Measurements from ENCODE around the gene PPIL6.
"Not testable (repeated sequence)": the region's sequence is repeated elsewhere in the genome, so short reads cannot be mapped to it uniquely, and the experiment has no call there.

PPIL6 gene

DNA sequence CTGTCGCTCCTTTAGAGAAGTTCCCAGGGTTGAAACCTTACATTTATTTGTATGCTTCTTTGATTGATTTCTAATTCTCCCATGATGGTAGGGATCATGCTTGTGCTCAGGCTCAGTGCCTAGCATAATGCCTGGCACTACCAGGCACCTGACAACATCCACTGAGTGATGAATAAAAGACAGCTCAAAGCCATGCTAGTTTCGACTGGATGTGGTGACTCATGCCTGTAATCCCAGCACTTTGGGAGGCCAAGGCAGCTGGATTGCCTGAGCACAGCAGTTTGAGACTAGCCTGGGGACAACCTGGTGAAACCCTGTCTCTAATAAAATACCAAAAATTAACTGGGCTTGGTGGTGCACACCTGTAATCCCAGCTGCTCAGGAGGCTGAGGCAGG is 46.5 kb downstream of the PPIL6 start:
- DNase-seq: no peak

DNA sequence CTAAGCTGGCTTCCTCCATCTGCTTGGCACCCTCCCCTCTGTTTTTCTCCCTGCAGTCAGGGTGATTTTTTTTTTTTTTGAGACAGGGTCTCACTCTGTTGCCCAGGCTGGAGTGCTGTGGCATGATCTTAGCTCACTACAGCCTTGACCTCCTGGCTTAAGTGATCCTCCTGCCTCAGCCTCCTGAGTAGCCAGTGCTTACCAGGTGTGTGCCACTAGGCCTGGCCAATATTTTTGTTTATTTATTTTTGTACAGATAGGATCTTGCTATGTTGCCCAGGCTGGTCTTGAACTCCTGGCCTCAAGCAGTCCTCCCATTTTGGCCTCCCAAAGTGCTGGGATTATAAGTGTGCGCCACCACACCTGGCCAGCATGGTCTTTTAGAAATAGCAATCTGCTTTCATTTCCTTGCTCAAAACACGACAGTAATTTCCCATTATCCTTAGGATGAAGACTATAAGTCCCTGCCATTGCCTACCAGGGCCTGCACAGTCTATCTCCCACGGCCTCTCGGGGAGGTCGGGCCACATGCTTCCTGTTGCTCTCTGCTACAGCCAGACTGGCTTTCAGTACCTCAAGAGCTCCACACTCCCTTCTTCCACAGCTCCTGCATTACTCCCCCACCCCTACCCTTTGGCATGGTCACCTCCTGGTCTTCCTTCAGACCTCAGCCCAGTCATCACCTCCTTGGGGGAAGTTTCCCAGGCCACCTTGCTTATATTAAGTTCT is 47.1 kb downstream of the PPIL6 start:
- no peak for DNase-seq

DNA sequence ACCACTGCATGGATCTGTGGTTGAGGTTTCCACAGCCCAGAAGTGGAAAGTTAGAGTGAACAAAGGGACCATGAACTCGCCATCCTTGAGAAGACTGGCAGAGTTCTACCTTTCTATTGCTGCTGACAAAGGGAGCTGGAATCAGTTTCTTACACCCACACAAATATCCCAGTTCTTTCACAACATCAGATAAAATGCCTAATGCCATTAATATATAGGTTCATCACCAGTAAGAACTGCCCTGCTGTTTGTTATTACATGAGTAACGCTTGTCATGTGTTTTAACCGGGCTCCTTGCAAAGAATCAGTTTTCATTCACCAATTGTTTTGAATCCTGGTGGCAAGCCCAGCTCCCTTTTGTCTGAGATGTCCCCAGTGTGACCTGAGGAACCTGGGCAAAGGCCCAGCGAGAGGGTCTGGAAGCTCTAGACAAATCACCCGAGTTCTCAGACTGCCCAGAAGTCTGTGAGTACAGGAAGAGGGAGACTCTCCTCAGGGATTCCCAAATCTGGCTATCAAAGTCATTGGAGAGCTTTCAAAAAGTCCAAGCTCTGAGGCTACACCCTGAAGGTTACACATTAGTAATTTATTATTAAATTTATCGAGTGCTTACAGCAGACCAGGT is 50.7 kb downstream of the PPIL6 start:
- no peak for DNase-seq

DNA sequence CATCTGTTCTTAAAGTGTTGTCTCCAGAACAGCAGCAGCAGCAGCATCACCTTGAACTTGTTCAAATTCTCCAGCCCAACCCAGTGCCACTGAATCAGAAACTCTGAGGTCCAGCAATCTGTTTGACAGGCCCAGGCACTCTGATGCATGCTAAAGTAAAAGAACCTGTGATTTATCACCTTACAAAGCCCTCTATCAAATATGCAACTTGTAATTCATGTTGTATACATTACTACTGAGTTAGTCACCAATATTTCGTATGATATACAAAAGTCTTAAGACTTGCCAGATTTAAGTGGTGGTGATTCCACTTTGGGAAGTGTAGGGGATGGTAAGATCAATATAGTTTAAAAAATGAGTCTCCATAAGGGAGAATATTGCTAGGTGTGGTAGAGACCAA is 52.2 kb downstream of the PPIL6 start:
- DNase-seq: no peak

DNA sequence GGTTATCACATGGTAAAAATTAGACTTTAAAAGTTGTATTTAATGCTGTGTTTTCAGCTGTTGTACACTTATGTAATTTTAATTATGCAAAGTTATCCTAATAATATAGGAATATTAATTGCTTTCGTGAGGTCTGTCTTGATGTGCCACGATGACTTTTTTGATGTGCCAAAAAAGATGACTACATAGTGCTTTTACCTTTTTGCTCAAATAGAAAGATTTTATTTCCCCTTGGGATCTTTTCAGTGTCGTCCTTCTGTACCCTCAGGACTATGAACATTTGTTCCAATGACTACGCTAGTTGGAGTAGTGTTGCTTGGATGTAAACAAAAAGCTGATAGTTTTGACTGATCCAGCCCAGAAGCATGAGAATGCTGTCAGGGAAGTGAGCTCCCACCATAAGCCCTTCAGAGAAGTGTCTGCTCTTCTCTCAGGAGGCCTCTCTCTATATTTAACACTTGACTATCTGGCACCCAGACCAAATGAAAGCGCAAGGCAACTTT is 56.9 kb downstream of the PPIL6 start:
- no peak for DNase-seq

DNA sequence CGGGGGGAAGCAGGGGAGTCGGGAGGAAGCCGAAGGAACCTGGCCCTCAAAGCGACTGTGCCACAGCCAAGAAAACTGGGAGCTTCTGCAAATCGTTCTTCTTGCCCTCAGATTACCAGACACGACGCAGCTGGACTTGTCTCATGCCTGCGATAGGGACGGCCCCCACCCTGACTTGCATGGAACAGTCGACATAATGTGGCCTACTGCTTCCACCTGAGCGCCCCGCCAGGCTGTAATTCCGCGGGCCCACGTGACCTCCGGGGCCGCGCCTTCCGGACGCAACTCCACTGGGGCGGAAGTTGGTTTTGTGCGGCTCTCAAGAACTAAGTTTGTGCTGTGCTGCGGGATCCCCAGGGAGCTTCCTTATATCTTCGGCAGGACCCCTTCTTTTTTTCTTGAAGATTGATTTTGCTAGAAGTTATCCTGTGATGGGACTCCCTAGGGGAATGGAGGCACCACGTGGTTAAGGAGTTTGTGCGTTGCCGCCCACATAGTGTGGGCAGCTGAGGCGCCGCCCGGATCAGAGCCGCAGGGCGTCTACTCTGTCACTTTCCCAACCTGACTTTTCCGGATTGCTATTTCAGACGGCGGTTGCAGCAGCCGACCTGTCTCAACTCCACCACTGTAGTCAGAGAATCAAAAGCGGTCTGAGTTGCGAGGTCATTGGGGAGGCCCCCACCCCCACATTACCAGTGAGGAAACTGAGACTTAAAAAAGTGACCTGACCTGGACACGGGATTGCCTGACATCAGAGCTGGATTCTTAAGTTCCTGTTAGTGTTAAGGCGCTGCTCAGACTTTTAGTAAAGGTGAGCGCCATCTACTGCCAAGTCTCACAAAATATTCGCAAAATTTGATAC is 57.6 kb downstream of the PPIL6 start:
- DNase-seq: peak; percentile 46

DNA sequence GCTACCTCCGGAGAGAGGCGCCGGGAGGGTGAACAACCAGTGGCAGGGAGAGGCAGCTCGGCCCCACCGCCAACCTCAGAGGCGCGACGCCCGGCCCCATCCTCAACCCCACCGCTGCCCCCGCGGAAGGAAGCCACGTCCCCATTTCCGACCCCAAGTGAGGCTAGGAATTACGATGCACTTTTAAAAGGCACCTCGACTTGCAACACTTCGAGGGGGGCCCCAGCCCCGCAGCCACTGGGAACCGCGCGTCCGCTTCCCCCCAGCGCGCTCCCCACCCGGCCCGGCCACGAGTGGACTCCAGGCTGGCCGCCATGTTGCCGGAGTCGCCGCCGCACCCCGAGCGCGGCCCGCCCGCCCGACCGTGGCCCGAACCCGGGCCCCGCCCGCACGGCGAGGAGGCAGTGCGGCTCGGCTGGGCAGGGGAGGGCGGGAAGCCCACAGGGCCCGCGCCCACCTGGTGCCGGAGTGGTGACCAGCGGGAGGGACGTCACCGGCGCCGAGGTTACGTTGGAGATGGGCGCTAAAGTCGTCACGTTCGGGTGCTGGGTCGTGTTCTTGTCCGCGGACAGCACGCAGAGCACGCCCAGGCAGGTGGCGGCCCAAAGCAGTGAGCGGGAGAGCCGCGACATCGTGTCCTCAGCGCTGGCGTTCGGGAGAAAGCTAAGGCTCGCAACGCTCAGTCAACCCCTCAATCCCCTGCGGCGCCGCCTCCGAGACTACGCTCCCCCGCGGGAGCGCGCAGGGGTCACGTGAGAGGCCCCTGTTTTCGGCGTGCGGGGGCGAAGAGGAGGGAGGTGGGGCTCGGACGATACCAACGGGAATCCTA is 58.5 kb downstream of the PPIL6 start, which contains the start of gene CD164:
Gene CD164, minus strand, starts transcription at position 721 of the 829 bp plus-strand sequence. Its CDS starts 89 bp downstream, at position 632.
- peak; percentile 86 for DNase-seq

DNA sequence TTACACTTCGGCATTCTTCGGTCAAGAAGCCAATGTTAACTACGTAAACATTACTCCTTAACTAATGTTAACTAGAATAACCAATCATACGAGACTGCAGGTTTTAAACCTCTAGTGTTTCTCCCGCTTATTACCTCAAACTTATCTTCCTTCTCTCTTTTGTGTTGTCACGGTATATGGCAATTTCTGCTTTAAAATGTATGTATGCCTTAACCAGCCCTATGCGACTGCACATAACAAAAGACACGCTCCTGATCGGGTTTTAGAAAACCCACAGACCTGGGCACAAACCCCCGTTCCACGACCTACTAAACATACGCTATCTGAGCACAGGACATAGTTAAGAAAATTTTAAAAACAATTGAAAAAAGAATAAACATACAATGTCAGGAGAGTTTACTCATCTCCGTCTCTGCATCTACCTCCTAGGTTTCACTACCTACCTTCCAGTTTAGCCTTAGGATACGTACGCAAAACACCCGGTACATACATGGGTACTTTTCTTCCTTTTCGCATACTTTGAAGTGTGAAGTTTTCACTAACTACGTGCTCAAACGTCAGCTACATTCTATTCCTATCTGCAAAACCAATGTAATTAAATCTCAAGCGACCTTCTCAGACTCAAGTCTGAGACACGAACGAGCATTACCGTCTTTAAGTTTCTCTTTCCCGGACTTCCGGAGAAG is 59.2 kb downstream of the PPIL6 start:
- DNase-seq: no peak

DNA sequence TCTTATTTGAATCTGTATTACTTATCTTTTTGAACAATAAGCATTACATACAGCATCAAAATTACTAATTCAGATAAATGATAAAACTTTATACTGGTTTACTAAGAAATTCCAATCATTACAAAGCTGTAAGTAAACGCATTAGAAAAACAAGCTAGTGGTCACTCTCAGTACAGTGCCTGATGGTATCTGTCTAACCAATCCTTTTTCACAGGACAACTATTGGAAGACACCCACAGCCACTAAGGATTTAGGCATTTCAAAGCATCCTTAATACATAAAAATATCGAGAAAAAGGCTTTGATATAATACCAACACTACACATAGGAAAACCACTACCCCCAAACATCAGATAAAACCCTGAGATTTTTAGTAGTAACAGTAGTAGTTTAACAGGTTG is 60.7 kb downstream of the PPIL6 start:
- no peak for DNase-seq

DNA sequence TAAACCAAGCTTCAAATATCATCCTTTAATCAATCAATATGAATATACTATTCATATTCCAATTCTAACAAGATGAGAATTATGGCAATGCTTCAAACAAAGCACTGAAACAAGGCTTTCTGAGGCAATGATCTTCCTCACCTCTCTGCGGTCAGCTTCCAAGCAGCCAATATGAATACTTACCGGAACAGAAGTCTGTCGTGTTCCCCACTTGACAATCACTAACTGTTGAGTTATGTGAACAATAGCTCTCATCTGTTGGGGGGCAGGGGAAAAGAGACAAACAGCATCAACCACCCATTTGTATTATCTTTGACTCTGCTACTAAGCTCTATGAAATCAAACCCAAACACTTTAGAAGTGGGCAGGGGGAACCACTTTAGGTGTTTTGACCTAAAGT is 62.7 kb downstream of the PPIL6 start:
- no peak for DNase-seq

DNA sequence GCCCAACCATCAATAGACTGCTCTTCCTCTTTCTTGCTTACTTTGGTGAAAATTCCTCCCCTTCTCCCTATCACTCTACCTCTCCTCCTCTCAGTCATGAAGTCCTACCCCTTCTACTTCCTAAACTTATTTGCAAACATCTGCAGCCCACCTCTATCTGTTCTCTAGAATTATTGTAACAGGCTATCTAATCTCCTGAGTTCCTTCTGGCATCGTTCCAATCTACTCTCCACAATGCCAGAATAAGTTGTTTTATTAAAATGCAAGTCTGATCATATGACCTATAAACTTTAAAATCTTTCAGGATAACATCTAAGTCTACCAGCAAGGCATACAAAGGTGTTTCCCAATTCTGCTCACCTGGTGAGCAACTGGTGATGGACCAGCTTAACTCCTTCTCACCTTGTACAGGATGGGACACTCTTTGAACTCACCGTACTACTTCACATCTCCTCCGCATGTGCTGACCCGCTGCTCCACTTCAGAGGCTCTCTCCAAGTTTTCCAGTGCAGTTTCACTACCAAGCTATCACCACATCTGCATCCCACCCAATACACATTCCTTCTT is 66.0 kb downstream of the PPIL6 start:
- no peak for DNase-seq

DNA sequence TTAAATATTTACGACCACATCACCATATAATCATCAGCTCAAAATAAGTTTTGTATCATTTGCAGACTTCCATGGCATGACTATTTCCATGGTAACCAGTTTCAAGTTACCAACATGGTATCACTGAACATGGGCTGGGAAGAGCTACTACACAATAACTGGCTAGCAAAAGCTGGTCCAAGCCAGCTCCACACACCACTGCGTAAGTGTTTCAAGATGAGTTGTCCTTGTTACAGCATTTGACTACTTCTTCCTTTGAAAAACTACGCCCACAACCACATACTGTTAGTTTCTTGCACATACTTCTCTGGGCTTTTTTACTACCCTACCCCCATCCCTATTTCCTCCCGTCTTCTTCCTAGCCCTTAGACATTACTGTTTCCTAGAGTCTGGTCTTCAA is 66.7 kb downstream of the PPIL6 start:
- DNase-seq: no peak

DNA sequence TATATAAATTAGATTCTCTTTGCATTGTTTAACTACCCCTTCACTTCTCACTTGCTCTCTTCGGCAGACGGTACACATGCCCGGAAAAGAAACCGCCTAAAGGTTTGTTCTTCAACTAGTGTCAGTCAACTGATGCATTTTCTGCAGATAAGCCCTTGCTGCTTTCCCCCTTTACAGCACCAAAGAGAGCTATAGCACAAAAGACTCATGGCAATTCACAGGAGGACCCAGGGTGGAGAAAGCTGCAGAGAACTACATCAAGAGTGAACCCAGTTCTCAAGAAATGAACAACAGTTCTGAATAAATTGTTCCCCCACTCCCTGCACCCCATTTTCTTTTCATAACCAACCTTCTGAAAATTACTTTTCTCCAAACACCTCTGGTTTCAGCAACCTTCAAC is 67.1 kb downstream of the PPIL6 start:
- no peak for DNase-seq

DNA sequence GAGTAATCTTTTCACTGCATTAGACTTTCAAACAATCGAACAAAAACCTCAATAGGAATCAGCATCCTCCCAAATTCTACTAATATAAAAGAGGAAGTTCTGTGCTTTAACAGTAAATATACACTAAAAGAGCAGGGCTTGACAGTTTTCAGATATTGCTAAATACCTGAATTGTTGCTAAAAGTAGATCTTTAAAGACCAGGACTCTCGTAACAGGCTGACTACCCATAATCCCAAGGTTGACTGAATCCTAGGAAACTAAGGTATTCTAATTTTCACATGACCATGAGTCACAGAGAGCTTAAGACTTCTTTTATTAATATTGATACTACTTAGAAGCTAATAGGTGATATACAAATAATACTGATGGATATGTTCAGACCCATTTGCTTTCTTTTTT is 68.3 kb downstream of the PPIL6 start:
- no peak for DNase-seq

DNA sequence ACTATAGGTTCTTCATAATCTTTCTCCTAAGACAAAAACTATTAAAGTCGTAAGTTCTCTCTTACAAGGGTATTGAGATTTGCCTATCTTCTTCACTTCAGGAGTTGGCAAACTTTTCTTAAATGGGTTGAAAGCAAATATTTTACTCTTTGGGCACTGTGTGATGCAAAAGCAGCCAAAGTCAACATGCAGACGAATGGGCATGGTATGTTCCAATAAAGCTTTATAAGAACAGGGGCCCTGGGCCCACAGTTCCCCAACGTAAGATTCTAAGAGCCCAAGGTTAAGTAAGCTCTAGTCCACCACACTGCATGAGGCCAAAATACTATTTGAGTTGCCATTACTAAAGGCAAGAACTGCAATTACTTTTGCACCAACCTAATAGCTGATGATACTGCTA is 69.6 kb downstream of the PPIL6 start:
- DNase-seq: no peak

DNA sequence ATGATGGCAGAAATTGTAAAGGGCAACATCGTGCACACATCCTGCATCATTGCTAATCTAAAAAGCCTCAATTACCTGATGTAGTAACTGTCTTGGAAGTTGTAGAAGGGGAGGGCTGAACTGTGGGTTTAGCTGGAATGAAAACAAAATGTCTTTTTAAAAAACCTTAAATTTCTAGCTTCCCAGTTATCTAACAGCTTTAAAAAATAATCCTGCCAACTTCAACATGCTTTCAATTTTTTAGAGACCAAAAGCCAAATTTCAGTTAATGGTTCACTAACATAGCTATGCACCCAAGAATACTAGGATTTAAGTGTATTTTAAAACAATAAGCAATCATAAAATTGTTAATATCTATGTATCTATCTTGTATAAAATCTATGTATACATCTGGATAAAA is 70.1 kb downstream of the PPIL6 start:
- DNase-seq: no peak

DNA sequence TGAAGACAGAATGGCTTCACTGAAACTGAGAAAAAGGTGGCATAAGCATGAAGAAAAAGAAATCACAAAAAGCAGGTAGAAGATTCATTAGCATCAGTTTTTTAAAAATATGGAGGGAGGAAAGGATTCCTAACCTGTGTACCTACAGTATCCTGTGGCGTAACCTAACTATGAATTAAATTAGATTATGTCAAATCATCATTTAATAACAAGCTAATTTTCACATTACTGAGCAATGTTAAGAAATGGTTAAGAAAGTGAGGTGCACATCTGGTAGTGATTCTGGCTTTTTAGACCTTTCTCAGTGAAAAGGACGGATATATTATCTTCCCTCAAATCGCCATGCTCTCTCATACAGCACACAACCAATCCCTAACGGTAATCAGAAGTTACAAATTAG is 70.7 kb downstream of the PPIL6 start:
- no peak for DNase-seq

DNA sequence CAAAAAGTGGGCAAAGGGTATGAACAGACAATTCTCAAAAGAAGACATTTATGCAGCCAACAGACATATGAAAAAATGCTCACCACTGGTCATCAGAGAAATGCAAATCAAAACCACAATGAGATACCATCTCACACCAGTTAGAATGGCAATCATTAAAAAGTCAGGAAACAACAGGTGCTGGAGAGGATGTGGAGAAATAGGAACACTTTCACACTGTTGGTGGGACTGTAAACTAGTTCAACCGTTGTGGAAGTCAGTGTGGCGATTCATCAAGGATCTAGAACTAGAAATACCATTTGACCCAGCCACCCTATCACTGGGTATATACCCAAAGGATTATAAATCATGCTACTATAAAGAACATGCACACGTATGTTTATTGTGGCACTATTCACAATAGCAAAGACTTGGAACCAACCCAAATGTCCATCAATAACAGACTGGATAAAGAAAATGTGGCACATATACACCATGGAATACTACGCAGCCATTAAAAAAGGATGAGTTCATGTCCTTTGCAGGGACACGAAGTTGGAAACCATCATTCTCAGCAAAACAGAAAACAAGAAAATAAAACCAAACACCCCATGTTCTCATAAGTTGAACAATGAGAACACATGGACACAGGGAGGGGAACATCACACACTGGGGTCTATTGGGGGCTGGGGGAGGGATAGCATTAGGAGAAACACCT is 75.9 kb downstream of the PPIL6 start:
- not testable (repeated sequence) for DNase-seq

DNA sequence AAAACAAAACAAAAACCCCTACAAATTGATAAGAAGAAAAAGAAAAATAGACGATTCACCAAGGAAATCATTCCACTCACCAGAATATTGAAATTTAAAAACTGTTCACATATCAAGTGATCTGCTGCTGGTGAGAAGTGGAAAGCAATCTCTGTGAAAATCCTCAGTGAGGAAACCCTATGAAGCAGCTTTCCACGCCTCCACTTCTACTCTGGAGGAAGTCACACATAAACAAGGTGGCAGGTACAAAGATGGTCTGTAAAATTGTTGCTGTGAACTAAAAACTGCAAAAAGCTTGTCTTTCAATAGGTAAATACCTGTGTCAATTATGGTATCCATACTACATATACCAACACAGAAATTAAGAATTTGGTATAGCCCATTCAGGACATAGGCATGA is 76.7 kb downstream of the PPIL6 start:
- DNase-seq: no peak

DNA sequence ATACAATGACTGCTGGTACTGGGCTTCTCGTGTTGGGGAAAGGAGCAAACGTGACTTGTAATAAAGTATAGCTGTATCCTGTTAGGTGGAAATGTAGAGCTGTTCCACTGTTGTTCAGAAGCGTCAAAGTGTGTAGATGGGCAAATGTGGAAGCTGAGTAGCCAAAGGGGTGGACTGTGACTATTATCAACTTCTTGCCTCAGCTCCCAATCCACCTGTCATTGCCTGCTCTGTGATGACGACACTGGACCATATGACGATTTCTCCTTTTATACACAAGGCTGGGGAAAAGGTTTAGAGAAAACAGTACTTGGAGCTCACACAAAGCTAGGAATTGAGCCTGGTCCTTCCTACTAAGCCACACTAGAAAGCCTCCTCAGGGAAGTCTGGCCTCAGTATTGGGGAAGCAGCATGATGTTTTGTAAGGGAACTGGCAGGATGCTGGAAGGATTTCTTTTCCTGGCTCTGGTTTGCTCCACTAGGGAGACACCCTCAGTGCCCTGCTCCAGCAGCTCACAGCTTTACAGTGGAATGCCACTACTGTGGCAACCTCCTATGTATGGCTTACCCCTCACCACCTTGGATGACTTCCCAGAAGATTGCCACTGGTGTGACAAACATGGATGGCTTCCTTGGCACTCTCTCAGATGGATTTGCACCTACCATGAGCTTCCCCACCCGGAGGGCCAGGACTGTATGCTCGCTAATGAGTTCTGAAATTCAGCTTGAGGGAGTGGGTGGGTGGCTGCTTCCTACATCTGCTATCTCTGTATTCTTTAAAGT is 78.1 kb downstream of the PPIL6 start:
- DNase-seq: no peak

Measured in cortex of kidney (tissue), 1 donor.